Measurements from ENCODE around the gene LEFTY2. TPM values are rescaled to one million over a fixed set of nuclear protein-coding genes. Genes with fewer than 3 reads are reported as not detected.

Gene LEFTY2
- total RNA-seq, 1 experiment from 2014 or later = not detected

- Mint-ChIP-seq H3K9me3 (ENCODE audit: low read depth, unreplicated experiment) (no peaks in the 10 kb centered on the region), H3K36me3 (ENCODE audit: insufficient read depth, unreplicated experiment) (no peaks in the 10 kb centered on the region), H3K27me3 (ENCODE audit: unreplicated experiment) (no peaks in the 10 kb centered on the region), H3K4me1 (ENCODE audit: low read depth, unreplicated experiment) (peaks cover 37% of the 10 kb centered on the region), H3K27ac (ENCODE audit: unreplicated experiment) (peak overlapping the region; percentile 77), H3K4me3 (ENCODE audit: low read depth, unreplicated experiment) (no peak overlapping the region)
- BruUV-seq (replicated peaks) = no TSS peak
- peak; percentile 79 for DNase-seq
- CTCF ChIA-PET = interaction anchor here (0.5 to 1.7 kb wide), 13 partner anchors 10 to 589 kb away, joined by 3 to 15 read pairs (median 5); partner anchors contain the start of genes PYCR2, SRP9 and TMEM63A
- no peak for TF ChIP-seq CTCF (IDR thresholded peaks at IDR 0.05; ENCODE audit: unreplicated experiment)
- intact Hi-C loops (cut with micrococcal nuclease; ENCODE audit: unreplicated experiment) = no loop called here
These were observed 44.0 kb downstream of the LEFTY2 start for GRCh38 chr1:225896937-225897549.

GRCh38 chr1:225896494-225896893 lies 44.5 kb downstream of the LEFTY2 start:
- Mint-ChIP-seq H3K9me3 (ENCODE audit: low read depth, unreplicated experiment) (no peaks in the 10 kb centered on the region), H3K4me1 (ENCODE audit: low read depth, unreplicated experiment) (peaks cover 42% of the 10 kb centered on the region), H3K36me3 (ENCODE audit: insufficient read depth, unreplicated experiment) (peaks cover under 1% of the 10 kb centered on the region), H3K4me3 (ENCODE audit: low read depth, unreplicated experiment) (no peak overlapping the region), H3K27ac (ENCODE audit: unreplicated experiment) (peak overlapping the region; percentile 77), H3K27me3 (ENCODE audit: unreplicated experiment) (no peaks in the 10 kb centered on the region)
- TF ChIP-seq CTCF (IDR thresholded peaks at IDR 0.05; ENCODE audit: unreplicated experiment) = no peak
- DNase-seq = no peak
- BruUV-seq (replicated peaks) = no TSS peak
- CTCF ChIA-PET = interaction anchor here (0.5 to 1.7 kb wide), 11 partner anchors 10 to 589 kb away, joined by 3 to 15 read pairs (median 5); partner anchors contain the start of genes PYCR2, SRP9 and TMEM63A
- intact Hi-C loops (cut with micrococcal nuclease; ENCODE audit: unreplicated experiment) = no loop called here

GRCh38 chr1:225892307-225892706 lies 48.7 kb downstream of the LEFTY2 start:
- no TSS peak for BruUV-seq (replicated peaks)
- peaks cover 11% of the 10 kb centered on the region for H3K36me3 Mint-ChIP-seq (ENCODE audit: insufficient read depth, unreplicated experiment)
- CTCF ChIA-PET = interaction anchor here (0.6 to 1.0 kb wide), 2 partner anchors 11 to 50 kb away, joined by 3 read pairs; no protein-coding TSS in a partner anchor
- intact Hi-C loops (cut with micrococcal nuclease; ENCODE audit: unreplicated experiment) = no loop called here
- no peak overlapping the region for H3K4me3 Mint-ChIP-seq (ENCODE audit: low read depth, unreplicated experiment)
- no peak for TF ChIP-seq CTCF (IDR thresholded peaks at IDR 0.05; ENCODE audit: unreplicated experiment)
- H3K9me3 Mint-ChIP-seq (ENCODE audit: low read depth, unreplicated experiment) = no peaks in the 10 kb centered on the region
- peak overlapping the region; percentile 67 for H3K27ac Mint-ChIP-seq (ENCODE audit: unreplicated experiment)
- H3K4me1 Mint-ChIP-seq (ENCODE audit: low read depth, unreplicated experiment) = peaks cover 44% of the 10 kb centered on the region
- no peak for DNase-seq
- no peaks in the 10 kb centered on the region for H3K27me3 Mint-ChIP-seq (ENCODE audit: unreplicated experiment)

GRCh38 chr1:225891229-225891972 lies 49.6 kb downstream of the LEFTY2 start:
- H3K9me3 Mint-ChIP-seq (ENCODE audit: low read depth, unreplicated experiment) = no peaks in the 10 kb centered on the region
- peaks cover 44% of the 10 kb centered on the region for H3K4me1 Mint-ChIP-seq (ENCODE audit: low read depth, unreplicated experiment)
- intact Hi-C loops (cut with micrococcal nuclease; ENCODE audit: unreplicated experiment) = no loop called here
- CTCF ChIA-PET = interaction anchor here (1.0 kb wide), 1 partner anchor 10 kb away, joined by 3 read pairs; no protein-coding TSS in a partner anchor
- peaks cover 15% of the 10 kb centered on the region for H3K36me3 Mint-ChIP-seq (ENCODE audit: insufficient read depth, unreplicated experiment)
- no TSS peak for BruUV-seq (replicated peaks)
- peak; percentile 74 for DNase-seq
- H3K27ac Mint-ChIP-seq (ENCODE audit: unreplicated experiment) = peak overlapping the region; percentile 72
- no peaks in the 10 kb centered on the region for H3K27me3 Mint-ChIP-seq (ENCODE audit: unreplicated experiment)
- TF ChIP-seq CTCF (IDR thresholded peaks at IDR 0.05; ENCODE audit: unreplicated experiment) = no peak
- no peak overlapping the region for H3K4me3 Mint-ChIP-seq (ENCODE audit: low read depth, unreplicated experiment)

Measured in Calu3 (cell line).